Neural cell (in vitro differentiated cells): ENCODE results near the gene KRTAP4-1.
"Not testable (repeated sequence)": the region's sequence is repeated elsewhere in the genome, so short reads cannot be mapped to it uniquely, and the experiment has no call there.

Source experiments
- CTCF ChIP-seq: fragments of 450-650 bp; IDR thresholded peaks from 2 replicates; pipeline ENCODE4 v1.5.1; 2014; ENCODE audit warnings: antibody characterized with exemption, mild to moderate bottlenecking, moderate library complexity; ENCODE audit not compliant: poor library complexity, severe bottlenecking
- EP300 ChIP-seq: fragments of 450-650 bp; conservative IDR thresholded peaks from 2 replicates; pipeline ENCODE4 v1.6.1; 2014; ENCODE audit warnings: antibody characterized with exemption, mild to moderate bottlenecking, moderate library complexity; ENCODE audit not compliant: poor library complexity, severe bottlenecking
- MXI1 ChIP-seq: fragments of 450-650 bp; conservative IDR thresholded peaks from 2 replicates; pipeline ENCODE4 v1.6.1; 2014; ENCODE audit warnings: antibody characterized with exemption, mild to moderate bottlenecking; ENCODE audit not compliant: poor library complexity, severe bottlenecking
- RAD21 ChIP-seq: fragments of 450-650 bp; conservative IDR thresholded peaks from 2 replicates; pipeline ENCODE4 v1.6.1; 2014; ENCODE audit warnings: antibody characterized with exemption, mild to moderate bottlenecking, moderate library complexity
- REST ChIP-seq: IDR thresholded peaks from 2 replicates; pipeline ENCODE4 v1.6.1; 2012; ENCODE audit warnings: borderline replicate concordance
- SMC3 ChIP-seq: fragments of 450-650 bp; conservative IDR thresholded peaks from 2 replicates; pipeline ENCODE4 v1.6.1; 2014; ENCODE audit warnings: antibody characterized with exemption, mild to moderate bottlenecking, moderate library complexity; ENCODE audit not compliant: poor library complexity

GRCh38 chr17:41226598-41227095 lies 41.9 kb upstream of the KRTAP4-1 start, which contains the start of gene KRTAP9-2:
- TF ChIP-seq CTCF, SMC3, EP300, MXI1, REST, RAD21: not testable (repeated sequence)
